ENCODE data around the gene SLC6A18.

The SLC6A18 gene

GRCh38 chr5:1204693-1205242 lies 20.4 kb upstream of the SLC6A18 start:
- DNase-seq: peak; percentile 10 to 56 (median 31)
- Histone ChIP-seq H3K4me1 (ENCODE audit: control extremely low read depth in 1 of 4, control insufficient read depth in 4 of 4, insufficient read depth in 4 of 4, low read length in 3 of 4) (peaks cover 0 to 2% (median 0%) of the 10 kb centered on the region in 4 experiments), H3K4me3 (ENCODE audit: control insufficient read depth in 1 of 7, extremely low read depth in 1 of 7, insufficient read depth in 4 of 7, low read depth in 2 of 7, low read length in 6 of 7) (no peak overlapping the region), H3K27me3 (replicated peaks in 2 of 5; ENCODE audit: control insufficient read depth in 4 of 5, insufficient read depth in 5 of 5, low read length in 4 of 5) (peaks cover 0 to 15% (median 3%) of the 10 kb centered on the region in 5 experiments), H3K36me3 (ENCODE audit: control insufficient read depth in 4 of 4, insufficient read depth in 4 of 4, low read length in 3 of 4) (no peaks in the 10 kb centered on the region), H3K27ac (ENCODE audit: insufficient read depth in 1 of 2, low read depth in 1 of 2, low read length in 2 of 2, poor library complexity in 1 of 2, severe bottlenecking in 2 of 2) (no peak overlapping the region), H3K9me3 (ENCODE audit: control extremely low read depth in 1 of 5, control insufficient read depth in 4 of 5, insufficient read depth in 2 of 5, low read depth in 1 of 5, low read length in 4 of 5) (no peaks in the 10 kb centered on the region)
- CTCF ChIA-PET: interaction anchor here (1.1 kb wide), 1 partner anchor 21 kb away, joined by 3 read pairs; no protein-coding TSS in a partner anchor
- WGBS (ENCODE audit: insufficient coverage): 26% methylated on average over 8 of the region's 18 CpGs
- POLR2A ChIA-PET: interaction anchor here (0.7 kb wide), 1 partner anchor 136 kb away, joined by 3 read pairs; no protein-coding TSS in a partner anchor

DNA sequence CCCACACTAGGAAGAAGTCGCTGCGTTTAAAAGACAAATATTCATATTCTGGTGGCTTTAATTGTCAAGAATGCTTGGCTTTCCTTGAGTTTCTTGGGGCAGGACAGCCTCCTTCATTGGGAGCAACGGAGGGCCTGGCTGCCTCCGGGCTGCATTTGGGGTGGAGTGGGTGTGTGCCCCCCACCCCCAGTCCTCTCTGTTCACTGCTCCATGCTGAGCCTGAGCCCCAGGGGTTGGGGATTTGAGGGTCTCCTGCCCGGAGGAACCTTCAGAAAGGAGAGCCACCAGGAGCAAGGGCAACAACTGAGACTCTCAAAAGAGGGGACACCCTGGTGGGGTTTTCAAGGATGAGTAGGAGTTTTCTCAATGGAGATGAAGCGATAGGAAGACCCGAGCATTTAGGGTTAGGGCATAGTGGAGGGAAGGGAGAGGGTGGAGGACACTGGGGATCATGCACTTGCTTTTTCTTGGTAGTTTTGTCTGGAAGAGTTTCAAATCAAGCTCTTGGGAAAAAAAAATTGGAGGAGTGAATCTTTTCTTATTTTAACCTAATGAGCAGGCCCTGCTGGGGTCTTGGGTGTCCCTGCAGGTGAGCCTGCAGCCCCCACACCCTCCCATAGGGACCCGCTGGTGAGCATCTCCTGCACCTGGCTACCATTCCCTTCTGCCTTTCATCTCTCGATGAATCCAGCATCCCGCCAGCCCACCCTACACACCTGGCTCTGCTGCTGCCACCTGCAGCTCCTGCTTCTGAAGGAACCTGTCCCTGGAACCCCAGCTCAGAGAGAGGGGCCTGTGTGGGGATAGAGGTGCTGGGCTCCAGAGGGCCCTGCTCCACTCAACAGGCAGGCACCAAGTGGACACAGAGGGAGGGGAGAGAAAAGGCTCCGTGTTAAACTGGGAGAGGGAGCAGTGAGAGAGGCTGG lies 19.7 kb upstream of the SLC6A18 start:
- H3K27me3 ChIP-seq (replicated peaks in 2 of 5; ENCODE audit: control insufficient read depth in 4 of 5, insufficient read depth in 5 of 5, low read length in 4 of 5): peaks cover 0 to 14% (median 3%) of the 10 kb centered on the region in 5 experiments
- DNase-seq: no peak
- ChIA-PET CTCF (interaction anchor here (1.1 kb wide), 1 partner anchor 22 kb away, joined by 3 read pairs; no protein-coding TSS in a partner anchor), POLR2A (no interaction called here)
- H3K9me3 ChIP-seq (ENCODE audit: control extremely low read depth in 1 of 5, control insufficient read depth in 4 of 5, insufficient read depth in 2 of 5, low read depth in 1 of 5, low read length in 4 of 5): no peaks in the 10 kb centered on the region
- peaks cover 0 to 2% (median 0%) of the 10 kb centered on the region in 4 experiments for H3K4me1 ChIP-seq (ENCODE audit: control extremely low read depth in 1 of 4, control insufficient read depth in 4 of 4, insufficient read depth in 4 of 4, low read length in 3 of 4)
- no peaks in the 10 kb centered on the region for H3K36me3 ChIP-seq (ENCODE audit: control insufficient read depth in 4 of 4, insufficient read depth in 4 of 4, low read length in 3 of 4)
- no peak overlapping the region for H3K27ac ChIP-seq (ENCODE audit: insufficient read depth in 1 of 2, low read depth in 1 of 2, low read length in 2 of 2, poor library complexity in 1 of 2, severe bottlenecking in 2 of 2)
- no peak overlapping the region for H3K4me3 ChIP-seq (ENCODE audit: control insufficient read depth in 1 of 7, extremely low read depth in 1 of 7, insufficient read depth in 4 of 7, low read depth in 2 of 7, low read length in 6 of 7)
- 100% methylated on average over 3 of the region's 11 CpGs for WGBS (ENCODE audit: insufficient coverage)

DNA sequence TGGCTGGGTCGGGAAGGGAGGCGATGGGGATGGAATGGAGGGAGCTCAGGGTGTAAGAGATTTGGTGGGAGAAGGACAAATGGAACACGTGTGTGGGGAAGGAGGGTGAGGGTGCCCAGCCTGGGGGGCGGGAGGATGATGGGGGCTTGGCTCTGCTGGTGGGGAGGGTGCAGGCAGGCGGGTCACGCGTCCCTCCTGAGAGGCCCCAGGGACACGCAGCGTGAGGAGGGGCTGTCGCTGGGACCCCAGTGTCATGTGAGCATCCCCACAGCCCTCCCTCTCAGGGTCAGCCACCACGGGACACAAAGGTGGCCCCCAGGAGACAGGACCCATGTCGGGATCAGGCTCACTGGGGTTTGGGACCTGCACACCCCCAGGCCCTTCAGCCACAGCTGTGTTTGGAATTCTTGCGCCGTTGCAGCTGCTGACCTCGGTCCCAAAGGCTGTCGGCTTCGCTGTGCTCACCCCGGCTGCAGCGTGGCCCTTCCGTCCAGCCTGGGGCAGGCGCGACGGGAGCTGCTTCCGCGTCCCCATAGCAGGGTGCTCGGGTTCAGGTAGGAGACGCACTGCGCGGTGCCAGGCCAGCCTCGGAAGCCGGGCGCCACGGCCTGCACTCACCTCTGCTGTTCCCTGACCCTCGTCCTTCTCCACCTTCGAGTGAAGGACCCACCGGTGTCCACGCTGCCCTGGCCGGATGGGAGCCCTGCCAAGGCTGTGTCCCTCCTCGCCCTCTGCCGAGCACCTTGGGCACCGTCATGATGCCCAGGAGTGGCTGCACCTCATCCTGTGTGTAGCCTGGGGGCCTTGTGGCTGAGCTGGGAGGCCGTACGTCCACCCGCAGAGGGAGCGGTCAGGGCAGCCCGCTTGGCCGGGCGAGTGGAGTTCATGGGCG lies 18.4 kb upstream of the SLC6A18 start:
- H3K4me3 ChIP-seq (ENCODE audit: control insufficient read depth in 1 of 7, extremely low read depth in 1 of 7, insufficient read depth in 4 of 7, low read depth in 2 of 7, low read length in 6 of 7): no peak overlapping the region
- CTCF ChIA-PET: interaction anchor here (0.6 kb wide), 1 partner anchor 32 kb away, joined by 3 read pairs; no protein-coding TSS in a partner anchor
- POLR2A ChIA-PET: no interaction called here
- no peak overlapping the region for H3K27ac ChIP-seq (ENCODE audit: insufficient read depth in 1 of 2, low read depth in 1 of 2, low read length in 2 of 2, poor library complexity in 1 of 2, severe bottlenecking in 2 of 2)
- no peak for DNase-seq
- 87% methylated on average over 48 of the region's 49 CpGs for WGBS (ENCODE audit: insufficient coverage)
- H3K36me3 ChIP-seq (ENCODE audit: control insufficient read depth in 4 of 4, insufficient read depth in 4 of 4, low read length in 3 of 4): no peaks in the 10 kb centered on the region
- H3K9me3 ChIP-seq (ENCODE audit: control extremely low read depth in 1 of 5, control insufficient read depth in 4 of 5, insufficient read depth in 2 of 5, low read depth in 1 of 5, low read length in 4 of 5): peaks cover 0 to 5% (median 0%) of the 10 kb centered on the region in 5 experiments
- peaks cover 0 to 25% (median 3%) of the 10 kb centered on the region in 5 experiments for H3K27me3 ChIP-seq (replicated peaks in 2 of 5; ENCODE audit: control insufficient read depth in 4 of 5, insufficient read depth in 5 of 5, low read length in 4 of 5)
- peaks cover 0 to 2% (median 0%) of the 10 kb centered on the region in 4 experiments for H3K4me1 ChIP-seq (ENCODE audit: control extremely low read depth in 1 of 4, control insufficient read depth in 4 of 4, insufficient read depth in 4 of 4, low read length in 3 of 4)

GRCh38 chr5:1207555-1207954 lies 17.6 kb upstream of the SLC6A18 start:
- ChIA-PET CTCF (no interaction called here), POLR2A (no interaction called here)
- peaks cover 0 to 6% (median 0%) of the 10 kb centered on the region in 5 experiments for H3K9me3 ChIP-seq (ENCODE audit: control extremely low read depth in 1 of 5, control insufficient read depth in 4 of 5, insufficient read depth in 2 of 5, low read depth in 1 of 5, low read length in 4 of 5)
- no peak for DNase-seq
- no peak overlapping the region for H3K27ac ChIP-seq (ENCODE audit: insufficient read depth in 1 of 2, low read depth in 1 of 2, low read length in 2 of 2, poor library complexity in 1 of 2, severe bottlenecking in 2 of 2)
- H3K27me3 ChIP-seq (replicated peaks in 2 of 5; ENCODE audit: control insufficient read depth in 4 of 5, insufficient read depth in 5 of 5, low read length in 4 of 5): peaks cover 0 to 25% (median 3%) of the 10 kb centered on the region in 5 experiments
- peaks cover 0 to 2% (median 0%) of the 10 kb centered on the region in 4 experiments for H3K4me1 ChIP-seq (ENCODE audit: control extremely low read depth in 1 of 4, control insufficient read depth in 4 of 4, insufficient read depth in 4 of 4, low read length in 3 of 4)
- no peaks in the 10 kb centered on the region for H3K36me3 ChIP-seq (ENCODE audit: control insufficient read depth in 4 of 4, insufficient read depth in 4 of 4, low read length in 3 of 4)
- no peak overlapping the region for H3K4me3 ChIP-seq (ENCODE audit: control insufficient read depth in 1 of 7, extremely low read depth in 1 of 7, insufficient read depth in 4 of 7, low read depth in 2 of 7, low read length in 6 of 7)
- WGBS (ENCODE audit: insufficient coverage): 86% methylated on average over 4 of the region's 6 CpGs

DNA sequence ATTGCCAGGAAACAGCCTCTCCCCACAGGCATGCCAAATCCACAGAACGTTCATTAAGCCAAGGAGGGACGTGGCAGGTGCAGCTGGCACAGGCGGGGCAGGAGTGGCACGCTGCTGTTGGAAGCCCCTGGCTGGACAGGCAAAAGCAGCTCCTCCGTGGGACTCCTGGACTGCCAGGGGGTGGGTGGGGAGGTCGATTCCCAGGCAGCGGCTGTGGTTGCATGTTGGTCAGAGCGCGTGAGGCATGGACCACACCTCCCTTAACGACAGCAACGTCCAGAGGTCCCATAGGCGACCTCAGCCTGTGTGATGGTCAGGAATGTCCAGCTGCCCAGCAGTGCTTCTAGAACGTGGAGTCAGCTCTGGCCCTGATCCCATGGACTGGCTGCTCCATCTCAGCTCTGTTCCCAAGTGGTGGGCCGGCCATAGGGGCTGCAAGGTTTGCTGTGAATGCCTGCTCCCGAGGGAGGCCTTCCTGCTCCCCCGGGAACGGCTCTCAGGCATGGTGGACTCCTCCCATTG lies 16.9 kb upstream of the SLC6A18 start:
- no peak overlapping the region for H3K4me3 ChIP-seq (ENCODE audit: control insufficient read depth in 1 of 7, extremely low read depth in 1 of 7, insufficient read depth in 4 of 7, low read depth in 2 of 7, low read length in 6 of 7)
- CTCF ChIA-PET: no interaction called here

DNA sequence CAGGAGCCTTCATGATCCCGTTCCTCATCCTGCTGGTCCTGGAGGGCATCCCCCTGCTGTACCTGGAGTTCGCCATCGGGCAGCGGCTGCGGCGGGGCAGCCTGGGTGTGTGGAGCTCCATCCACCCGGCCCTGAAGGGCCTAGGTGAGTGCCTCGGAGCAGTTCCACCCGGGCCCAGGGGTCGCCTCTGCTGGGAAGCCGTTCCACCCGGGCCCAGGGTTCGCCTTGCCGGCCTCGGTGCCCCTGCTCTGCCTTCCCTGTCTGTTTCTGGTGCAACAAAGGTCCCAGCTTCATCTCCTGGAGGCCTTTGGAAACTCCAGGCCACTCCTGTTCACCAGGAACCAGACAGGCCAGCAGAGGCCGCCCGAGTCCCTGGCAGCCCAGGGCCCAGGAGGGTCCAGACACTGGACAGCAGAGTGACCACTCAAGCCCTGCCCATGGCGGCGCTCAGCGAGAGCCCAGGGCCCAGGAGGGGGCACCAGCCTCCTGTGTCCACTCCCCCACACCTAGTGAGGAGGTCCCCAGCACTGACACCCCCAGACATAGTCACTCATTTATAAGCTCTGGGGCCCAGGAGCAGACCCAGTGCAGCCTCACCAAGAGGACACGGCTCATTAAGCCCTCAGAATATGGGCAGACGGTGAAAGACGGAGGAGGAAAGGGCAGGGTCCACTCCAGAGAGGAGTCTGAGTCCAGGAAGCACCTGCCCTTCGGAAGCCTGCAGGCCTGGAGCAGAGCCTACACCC lies 16.3 kb upstream of the SLC6A18 start:
- ChIA-PET CTCF (no interaction called here), POLR2A (no interaction called here)
- DNase-seq: no peak
- H3K9me3 ChIP-seq (ENCODE audit: control extremely low read depth in 1 of 5, control insufficient read depth in 4 of 5, insufficient read depth in 2 of 5, low read depth in 1 of 5, low read length in 4 of 5): peaks cover 0 to 6% (median 0%) of the 10 kb centered on the region in 5 experiments
- peaks cover 0 to 2% (median 0%) of the 10 kb centered on the region in 4 experiments for H3K4me1 ChIP-seq (ENCODE audit: control extremely low read depth in 1 of 4, control insufficient read depth in 4 of 4, insufficient read depth in 4 of 4, low read length in 3 of 4)
- no peak overlapping the region for H3K27ac ChIP-seq (ENCODE audit: insufficient read depth in 1 of 2, low read depth in 1 of 2, low read length in 2 of 2, poor library complexity in 1 of 2, severe bottlenecking in 2 of 2)
- 92% methylated on average over 24 of the region's 24 CpGs for WGBS (ENCODE audit: insufficient coverage)
- no peak overlapping the region for H3K4me3 ChIP-seq (ENCODE audit: control insufficient read depth in 1 of 7, extremely low read depth in 1 of 7, insufficient read depth in 4 of 7, low read depth in 2 of 7, low read length in 6 of 7)
- peaks cover 0 to 25% (median 3%) of the 10 kb centered on the region in 5 experiments for H3K27me3 ChIP-seq (replicated peaks in 2 of 5; ENCODE audit: control insufficient read depth in 4 of 5, insufficient read depth in 5 of 5, low read length in 4 of 5)
- H3K36me3 ChIP-seq (ENCODE audit: control insufficient read depth in 4 of 4, insufficient read depth in 4 of 4, low read length in 3 of 4): no peaks in the 10 kb centered on the region

More for the DNA sequence above, 16.9 kb upstream of the SLC6A18 start:
- Histone ChIP-seq H3K4me1 (ENCODE audit: control extremely low read depth in 1 of 4, control insufficient read depth in 4 of 4, insufficient read depth in 4 of 4, low read length in 3 of 4) (peaks cover 0 to 2% (median 0%) of the 10 kb centered on the region in 4 experiments), H3K36me3 (ENCODE audit: control insufficient read depth in 4 of 4, insufficient read depth in 4 of 4, low read length in 3 of 4) (no peaks in the 10 kb centered on the region), H3K9me3 (ENCODE audit: control extremely low read depth in 1 of 5, control insufficient read depth in 4 of 5, insufficient read depth in 2 of 5, low read depth in 1 of 5, low read length in 4 of 5) (peaks cover 0 to 6% (median 0%) of the 10 kb centered on the region in 5 experiments), H3K27ac (ENCODE audit: insufficient read depth in 1 of 2, low read depth in 1 of 2, low read length in 2 of 2, poor library complexity in 1 of 2, severe bottlenecking in 2 of 2) (no peak overlapping the region), H3K27me3 (replicated peaks in 2 of 5; ENCODE audit: control insufficient read depth in 4 of 5, insufficient read depth in 5 of 5, low read length in 4 of 5) (peaks cover 0 to 25% (median 3%) of the 10 kb centered on the region in 5 experiments)
- POLR2A ChIA-PET: no interaction called here
- WGBS (ENCODE audit: insufficient coverage): 87% methylated on average over 15 of the region's 17 CpGs
- no peak for DNase-seq
